ENCODE results near the gene RARS2.
"Not testable (repeated sequence)": the region's sequence is repeated elsewhere in the genome, so short reads cannot be mapped to it uniquely, and the experiment has no call there.

The RARS2 gene, protein sequence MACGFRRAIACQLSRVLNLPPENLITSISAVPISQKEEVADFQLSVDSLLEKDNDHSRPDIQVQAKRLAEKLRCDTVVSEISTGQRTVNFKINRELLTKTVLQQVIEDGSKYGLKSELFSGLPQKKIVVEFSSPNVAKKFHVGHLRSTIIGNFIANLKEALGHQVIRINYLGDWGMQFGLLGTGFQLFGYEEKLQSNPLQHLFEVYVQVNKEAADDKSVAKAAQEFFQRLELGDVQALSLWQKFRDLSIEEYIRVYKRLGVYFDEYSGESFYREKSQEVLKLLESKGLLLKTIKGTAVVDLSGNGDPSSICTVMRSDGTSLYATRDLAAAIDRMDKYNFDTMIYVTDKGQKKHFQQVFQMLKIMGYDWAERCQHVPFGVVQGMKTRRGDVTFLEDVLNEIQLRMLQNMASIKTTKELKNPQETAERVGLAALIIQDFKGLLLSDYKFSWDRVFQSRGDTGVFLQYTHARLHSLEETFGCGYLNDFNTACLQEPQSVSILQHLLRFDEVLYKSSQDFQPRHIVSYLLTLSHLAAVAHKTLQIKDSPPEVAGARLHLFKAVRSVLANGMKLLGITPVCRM

DNA sequence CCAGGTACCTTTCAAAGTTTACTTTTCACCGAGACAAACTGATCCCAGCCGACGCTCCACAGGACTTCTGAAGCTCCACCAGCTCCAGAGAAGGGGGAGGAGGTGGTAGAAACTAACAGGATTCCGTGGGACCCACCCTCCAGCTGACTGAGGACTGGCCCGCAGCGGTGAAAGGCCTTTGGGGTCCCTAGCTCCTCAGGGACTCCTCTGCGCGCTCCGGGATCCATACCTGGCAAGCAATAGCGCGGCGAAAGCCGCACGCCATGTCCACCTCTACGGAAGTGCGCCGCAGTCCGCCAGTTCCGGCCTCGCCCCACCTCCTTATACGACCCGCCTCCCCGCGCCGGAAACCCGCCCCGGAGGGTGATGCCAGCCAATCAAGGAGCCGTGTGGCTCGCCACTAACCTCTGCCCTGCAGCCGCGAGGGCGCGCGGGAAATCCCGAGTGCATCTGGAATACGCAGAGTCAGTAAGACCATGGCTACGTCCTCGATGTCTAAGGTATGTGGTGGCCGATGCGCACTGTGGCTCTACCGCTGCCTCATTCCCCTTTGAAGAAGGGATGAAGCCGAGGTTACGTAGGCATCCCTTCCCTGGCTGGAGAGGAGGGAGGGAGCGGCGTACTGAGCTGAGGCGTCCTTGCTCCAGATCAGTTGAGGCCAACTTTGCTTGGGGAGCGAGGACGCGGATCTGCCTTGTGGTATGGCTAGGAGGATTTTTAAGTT, at the start of gene RARS2, which contains the start of gene ORC3:
RARS2 (minus strand) TSS at position 295 of the 724 bp plus-strand sequence; CDS start at position 265, 30 bp downstream.
ORC3 (plus strand) TSS at position 443 of the 724 bp plus-strand sequence; CDS start at position 477, 34 bp downstream.
- peak; percentile 90 to 91 for DNase-seq (ENCODE audit: low read depth in 2 of 2)

DNA sequence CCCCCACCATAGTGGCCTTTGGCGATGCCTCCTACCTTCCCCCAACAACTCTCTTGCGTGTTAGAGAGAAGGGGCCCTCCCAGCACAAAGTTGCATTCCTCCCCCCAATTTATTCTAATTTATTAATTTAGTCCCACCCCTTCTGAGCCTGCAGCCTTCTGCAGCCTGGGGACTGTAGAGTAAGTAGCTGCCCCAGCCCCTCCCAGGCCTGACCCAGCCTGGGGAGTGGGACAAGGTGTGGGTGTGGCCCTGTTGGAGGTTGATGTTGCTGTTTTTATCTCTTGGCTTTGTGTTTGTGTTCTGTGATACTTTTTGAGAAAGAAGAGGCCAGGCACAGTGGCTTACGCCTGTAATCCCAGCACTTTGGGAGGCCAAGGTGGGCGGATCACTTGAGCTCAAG, 49.6 kb upstream of the RARS2 start:
- DNase-seq (ENCODE audit: low read depth in 2 of 2): no peak

DNA sequence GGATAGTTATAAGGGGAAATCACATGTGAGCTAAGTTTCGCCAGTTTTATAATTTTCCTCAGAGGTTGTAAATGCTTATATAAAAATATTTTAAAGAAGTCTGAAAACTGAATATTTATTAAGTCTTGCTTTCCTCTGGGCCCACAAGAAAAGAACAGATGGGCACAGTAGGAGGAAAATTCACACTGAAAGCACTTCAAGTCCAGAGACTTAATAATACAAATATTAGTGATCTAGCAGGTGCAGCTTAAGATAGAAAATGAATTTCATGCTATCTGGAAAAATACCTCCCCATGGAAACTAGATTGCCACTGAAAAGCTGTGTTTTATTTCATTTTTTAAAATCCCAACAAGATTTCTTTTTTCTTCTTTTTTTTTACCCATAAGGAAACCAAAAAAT, 47.3 kb upstream of the RARS2 start:
- no peak for DNase-seq (ENCODE audit: low read depth in 2 of 2)

DNA sequence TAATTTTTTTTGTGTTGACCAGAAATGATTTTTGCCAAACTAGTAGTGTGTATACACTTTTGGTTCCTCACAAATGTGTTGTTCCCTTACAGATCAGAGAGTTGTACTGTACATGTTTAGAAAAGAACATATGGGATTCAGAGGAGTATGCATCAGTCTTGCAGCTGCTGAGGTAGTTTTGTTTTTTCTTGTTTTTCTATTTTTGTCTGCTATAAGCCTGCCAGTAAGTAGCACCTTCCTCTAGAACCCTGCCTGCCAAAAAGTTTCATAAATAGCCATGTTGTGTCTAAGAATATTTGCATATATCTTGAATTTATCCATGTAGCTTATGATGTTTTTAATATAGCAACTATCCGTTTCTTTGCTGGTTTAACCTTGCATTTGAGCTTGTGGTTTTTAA, 46.5 kb upstream of the RARS2 start:
- no peak for DNase-seq (ENCODE audit: low read depth in 2 of 2)

DNA sequence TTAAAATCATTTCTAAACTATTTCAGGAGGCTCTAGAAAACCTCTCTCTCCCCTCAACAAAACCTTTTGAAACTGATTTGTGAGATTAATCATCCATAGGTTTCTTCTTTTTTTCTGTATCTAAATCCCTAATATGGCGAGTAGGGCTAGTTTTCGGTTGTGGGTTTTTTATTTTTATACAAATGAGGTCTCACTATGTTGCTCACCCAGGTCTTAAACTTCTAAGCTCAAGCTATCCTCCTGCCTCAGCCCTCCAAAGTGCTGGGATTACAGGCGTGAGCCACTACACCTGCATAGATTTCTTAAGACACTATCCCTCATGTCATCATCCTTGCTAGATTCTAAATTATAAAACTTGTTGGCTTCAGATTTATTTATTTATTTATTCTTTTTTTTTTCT, 44.1 kb upstream of the RARS2 start:
- DNase-seq (ENCODE audit: low read depth in 2 of 2): no peak

DNA sequence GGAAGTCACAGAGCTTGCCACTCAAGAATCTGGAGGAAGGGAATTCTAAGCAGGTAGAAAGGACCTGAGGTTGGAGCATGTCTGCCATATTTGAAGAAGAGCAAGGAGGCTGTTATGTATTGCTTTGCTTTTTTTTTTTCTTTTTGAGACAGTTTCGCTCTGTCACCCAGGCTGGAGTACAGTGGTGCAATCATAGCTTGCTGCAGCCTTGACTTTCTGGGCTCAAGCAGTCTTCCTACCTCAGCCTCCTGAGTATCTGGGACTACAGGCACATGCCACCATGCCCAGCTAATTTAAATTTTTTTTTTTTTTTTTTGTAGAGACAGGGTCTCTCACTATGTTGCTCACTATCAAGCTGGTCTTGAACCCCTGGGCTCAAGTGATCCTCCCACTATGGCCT, 41.0 kb upstream of the RARS2 start:
- no peak for DNase-seq (ENCODE audit: low read depth in 2 of 2)

DNA sequence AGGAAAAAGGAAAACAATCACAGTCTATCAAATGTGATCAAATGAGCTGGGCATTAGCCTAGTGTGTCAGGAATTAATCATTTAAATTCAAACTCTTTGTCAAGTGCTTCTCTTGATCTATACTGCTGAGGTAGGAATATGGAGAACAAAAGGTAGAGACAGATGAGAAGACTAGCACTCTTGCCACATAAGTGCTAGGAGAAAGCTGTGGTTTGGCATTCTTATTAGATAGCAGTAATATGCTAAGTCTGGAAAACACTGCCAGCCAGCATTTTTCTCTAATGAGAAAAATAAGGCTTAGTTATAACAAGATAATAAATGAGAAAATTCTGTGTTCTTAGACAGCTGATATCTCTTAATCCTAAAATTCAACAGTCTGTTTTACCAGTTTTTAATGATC, 39.1 kb upstream of the RARS2 start:
- DNase-seq (ENCODE audit: low read depth in 2 of 2): no peak

DNA sequence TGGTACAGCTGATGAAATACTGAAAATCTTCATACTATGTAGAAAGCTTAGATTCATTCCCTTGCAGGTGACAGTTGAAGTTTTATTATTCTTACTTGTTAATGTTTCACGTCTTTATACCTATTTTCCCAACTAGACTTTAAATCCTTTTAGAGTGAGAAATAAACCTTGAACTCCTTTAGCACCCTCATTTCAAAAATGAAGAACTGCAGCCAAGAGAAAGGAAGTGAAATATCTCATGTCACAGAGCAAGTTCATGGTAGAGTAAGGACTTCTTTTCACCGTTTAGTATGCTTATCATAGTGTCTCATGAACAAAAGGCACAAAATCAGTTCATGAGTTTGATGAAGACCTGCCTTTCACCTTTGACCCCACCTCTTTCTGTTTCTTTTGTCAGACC, 38.6 kb upstream of the RARS2 start:
- DNase-seq (ENCODE audit: low read depth in 2 of 2): no peak

DNA sequence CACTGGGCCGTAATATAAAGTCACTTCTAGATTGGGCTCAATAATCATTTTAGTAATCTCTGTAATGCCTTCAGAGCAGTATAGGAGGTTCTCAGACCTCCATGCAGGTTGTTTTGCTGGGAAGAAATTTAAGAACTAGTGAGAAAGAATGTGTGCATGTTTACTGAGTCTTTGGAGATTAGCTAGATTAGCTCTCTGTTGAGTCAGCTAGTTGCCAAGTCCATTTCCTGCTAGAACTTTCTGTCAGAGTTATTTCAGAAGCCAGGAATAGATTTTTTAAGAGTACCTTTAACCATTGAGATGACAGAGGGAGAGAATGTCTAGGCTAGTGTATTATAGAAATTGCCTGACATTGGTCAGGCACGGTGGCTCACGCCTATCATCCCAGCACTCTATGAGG, 33.5 kb upstream of the RARS2 start:
- no peak for DNase-seq (ENCODE audit: low read depth in 2 of 2)

DNA sequence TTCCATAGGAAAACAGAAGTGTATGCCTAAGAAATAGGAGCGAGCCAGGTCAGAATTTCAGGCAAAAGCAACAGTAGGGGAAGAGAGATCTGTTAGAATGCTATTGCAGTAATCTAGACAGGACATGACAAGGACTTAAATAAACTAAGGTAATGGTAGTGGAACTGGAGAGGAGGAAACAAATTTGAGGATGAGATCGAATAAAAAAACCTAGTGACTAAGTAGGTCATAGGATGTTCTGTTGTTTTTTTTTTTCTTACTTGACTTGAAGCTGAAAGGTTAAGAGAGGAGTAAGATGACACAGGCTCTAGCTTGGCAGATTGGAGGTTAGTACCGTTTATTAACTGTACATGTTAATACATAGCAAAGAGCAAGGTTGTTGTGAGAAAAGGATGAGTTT, 28.7 kb upstream of the RARS2 start:
- no peak for DNase-seq (ENCODE audit: low read depth in 2 of 2)

DNA sequence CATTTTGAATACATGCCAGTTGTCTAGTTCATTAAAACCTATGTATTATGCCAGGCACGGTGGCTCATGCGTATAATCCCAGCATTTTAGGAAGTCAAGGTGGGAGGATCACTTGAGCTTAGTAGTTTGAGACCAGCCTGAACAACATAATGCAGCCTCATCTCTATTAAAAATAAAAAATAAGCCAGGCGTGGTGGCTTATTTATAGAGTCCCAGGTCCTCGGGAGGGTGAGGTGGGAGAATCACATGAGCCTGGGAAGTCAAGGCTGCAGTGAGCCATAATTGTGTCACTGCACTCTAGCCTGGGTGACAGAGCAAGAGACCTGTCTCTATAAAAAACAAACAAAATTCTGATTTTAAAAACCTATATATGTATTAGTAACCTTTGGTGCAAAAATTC, 27.6 kb upstream of the RARS2 start:
- no peak for DNase-seq (ENCODE audit: low read depth in 2 of 2)

DNA sequence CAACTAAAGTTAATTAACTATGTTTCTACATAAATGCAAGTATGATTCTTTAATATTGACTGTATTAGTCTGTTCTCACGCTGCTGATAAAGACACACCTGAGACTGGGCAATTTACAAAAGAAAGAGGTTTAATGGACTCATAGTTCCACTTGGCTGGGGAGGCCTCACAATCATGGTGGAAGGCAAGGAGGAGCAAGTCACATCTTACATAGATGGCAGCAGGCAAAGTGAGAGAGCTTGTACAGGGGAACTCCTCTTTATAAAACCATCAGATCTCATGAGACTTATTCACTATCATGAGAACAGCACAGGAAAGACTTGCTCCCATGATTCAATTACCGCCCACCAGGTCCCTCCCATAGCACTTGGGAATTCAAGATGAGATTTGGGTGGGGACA, 23.2 kb upstream of the RARS2 start:
- not testable (repeated sequence) for DNase-seq (ENCODE audit: low read depth in 2 of 2)

DNA sequence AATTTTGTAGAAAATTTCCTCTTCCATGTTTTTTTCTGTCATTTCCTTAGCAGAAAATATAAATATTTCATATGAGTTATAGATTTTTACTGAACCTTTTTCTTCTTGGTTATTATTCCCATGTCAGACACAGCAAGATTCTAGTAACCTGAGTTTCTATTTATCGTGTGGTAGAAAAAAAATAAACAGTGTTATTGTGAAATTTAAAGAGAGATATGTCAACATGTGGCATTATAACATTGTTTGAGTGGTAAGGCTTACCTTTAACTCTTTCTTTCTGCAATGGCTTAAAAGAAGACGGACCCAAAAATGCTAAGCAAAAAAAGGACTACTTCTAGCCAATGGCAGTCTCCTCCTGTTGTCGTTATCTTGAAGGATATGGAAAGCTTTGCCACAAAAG, 19.0 kb upstream of the RARS2 start:
- DNase-seq (ENCODE audit: low read depth in 2 of 2): no peak

DNA sequence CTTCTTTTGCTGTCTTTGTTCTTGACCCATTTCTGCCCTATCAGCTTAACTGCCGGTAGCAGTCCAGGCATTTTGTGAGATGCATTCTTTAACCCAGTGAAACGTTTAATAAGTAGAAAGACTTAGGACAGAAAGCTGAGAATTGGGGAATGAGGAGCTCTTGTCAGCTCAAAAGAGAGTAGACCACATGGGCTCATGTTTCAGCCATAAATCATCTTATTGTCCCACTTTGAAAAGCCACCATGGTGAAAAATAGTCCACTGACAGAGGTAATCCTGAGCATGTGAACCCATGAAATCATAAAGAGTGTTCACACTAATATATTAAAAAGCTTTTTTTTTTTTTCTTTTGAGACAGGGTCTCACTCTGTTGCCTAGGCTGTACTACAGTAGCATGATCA, 16.4 kb upstream of the RARS2 start:
- no peak for DNase-seq (ENCODE audit: low read depth in 2 of 2)

DNA sequence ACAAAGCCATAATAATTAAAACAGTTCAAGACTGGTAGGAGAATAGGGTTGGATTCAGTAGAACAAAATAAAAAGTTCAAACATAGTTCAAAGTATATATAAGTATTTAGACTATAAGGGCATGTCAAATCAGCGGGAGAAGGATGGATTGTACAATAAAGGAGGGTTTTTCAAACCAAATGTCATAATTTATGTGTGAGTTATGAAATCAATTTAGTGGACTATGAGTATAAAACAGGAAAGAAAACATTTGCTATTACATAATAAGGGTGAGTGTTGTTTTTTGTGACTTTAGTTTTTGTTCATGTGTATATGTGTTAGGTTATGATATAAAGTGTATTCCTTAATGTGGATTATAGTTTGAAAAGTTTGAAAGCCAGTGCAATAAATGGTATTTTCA, 10.8 kb upstream of the RARS2 start:
- no peak for DNase-seq (ENCODE audit: low read depth in 2 of 2)

DNA sequence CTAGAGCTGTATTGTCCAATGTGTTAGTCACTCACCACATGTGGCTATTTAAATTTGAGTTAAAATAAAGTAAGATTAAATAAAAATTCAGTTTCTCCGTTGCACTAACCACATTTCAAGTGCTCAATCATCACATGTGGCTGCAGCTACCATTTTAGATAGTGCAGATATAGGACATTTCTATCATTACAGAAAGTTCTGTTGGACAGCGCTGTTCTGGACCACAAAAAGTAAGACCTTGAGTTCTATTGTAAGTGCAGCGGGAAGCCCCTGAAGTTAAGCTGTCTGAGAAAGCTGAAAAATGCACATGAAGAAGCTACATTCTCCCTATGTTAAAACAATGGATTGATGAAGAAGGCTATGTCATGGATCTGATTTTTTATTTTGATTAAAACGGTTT, 1.2 kb upstream of the RARS2 start:
- no peak for DNase-seq (ENCODE audit: low read depth in 2 of 2)

DNA sequence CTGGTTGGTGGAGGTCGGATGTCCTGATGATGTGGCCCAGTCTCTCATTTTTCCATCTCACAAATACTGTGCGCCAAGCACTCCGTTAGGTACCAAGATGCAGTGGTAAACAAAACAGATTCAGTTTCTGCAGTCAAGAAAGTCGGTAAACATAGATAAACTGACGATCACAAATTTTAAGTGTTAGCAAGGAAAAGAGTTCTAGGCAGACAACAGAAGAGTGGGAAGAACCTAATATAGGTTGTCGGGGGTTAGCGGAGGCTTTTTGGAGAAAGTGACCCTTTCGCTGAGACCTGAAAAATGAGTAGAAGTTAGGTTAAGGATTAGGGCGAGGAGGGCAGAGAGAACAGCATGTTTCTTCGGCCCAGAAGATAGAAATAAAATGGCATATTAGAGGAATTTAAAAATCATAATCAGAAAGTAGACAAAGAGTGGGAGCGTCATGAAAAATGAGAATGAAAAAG, 662 bp upstream of the RARS2 start:
- DNase-seq (ENCODE audit: low read depth in 2 of 2): no peak

DNA sequence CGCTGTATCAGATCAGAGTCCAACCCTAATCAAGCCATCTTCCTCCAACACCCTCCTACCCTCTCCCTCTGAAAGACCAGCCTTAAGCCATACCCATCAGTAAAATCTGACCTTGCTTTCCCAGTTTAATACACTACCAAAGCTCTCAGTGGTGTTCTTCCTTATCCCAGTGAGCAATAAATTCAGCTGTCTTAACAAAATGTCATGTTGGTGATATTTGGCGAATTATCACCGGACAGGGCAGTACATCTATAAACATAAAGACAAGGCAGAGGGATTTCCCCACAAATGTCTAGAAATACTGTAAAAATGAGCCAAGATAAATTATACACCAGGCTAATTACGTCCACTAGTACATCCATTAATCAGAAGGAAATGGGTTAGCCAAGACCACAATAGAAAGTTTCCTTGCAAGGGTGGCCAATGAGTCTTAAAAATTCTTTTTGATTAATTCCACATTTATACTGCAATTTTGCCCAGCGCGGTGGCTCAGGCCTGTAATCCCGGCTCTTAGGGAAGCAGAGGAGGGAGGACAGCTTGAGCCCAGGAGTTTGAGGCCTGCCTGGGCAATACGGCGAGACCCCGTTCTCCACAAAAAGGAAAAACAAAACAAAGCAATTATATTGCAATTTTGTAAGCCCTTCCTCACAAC, 905 bp downstream of the RARS2 start:
- no peak for DNase-seq (ENCODE audit: low read depth in 2 of 2)

DNA sequence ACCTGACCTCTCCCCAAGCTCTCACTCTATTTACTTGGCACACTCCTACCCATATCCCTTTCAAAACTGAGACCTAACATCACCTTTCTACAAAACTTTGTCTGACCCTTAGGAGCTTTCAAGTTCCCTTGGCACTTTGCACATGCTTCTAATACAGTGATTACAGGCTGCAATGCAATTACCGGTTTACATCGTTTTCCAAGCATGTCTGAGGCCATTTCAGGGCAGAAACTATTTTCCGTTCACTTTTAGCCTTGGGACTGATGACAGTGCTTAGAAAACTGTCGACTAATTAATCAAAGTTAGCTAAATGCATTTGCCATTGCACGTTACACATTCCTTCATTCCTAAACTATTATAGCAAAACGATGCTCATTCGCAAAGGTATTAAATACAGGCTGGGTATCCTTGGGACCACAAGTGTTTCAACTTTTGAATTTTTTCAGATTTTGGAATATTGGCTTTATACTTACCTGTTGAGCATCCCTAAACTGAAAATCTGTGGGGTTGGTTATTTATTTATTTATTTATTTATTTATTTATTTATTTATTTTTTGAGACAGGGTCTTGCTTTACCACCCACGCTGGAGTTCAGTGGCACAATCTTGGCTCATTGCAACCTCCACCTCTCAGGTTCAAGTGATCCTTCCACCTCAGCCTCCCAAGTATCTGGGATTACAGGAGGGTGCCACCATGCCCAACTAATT, 3.3 kb downstream of the RARS2 start:
- no peak for DNase-seq (ENCODE audit: low read depth in 2 of 2)

DNA sequence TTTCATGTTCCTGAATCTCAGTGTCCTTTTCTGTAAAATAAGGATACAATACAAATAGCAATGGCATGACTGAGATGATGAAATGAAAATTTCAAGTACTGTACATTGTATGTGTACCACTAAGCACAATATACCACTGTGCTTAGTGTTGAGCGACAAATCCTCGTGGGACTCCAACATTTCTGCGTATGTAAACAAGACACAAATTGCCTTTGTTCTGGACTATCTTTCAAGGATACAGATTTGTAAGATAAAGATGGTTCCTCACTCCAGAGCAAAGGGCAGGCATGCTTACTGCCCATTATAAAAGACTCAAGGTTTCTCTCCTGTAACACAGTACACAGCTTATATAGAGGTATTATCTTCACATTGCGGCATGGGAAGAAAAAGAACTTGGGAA, 6.0 kb downstream of the RARS2 start:
- DNase-seq (ENCODE audit: low read depth in 2 of 2): no peak

DNA sequence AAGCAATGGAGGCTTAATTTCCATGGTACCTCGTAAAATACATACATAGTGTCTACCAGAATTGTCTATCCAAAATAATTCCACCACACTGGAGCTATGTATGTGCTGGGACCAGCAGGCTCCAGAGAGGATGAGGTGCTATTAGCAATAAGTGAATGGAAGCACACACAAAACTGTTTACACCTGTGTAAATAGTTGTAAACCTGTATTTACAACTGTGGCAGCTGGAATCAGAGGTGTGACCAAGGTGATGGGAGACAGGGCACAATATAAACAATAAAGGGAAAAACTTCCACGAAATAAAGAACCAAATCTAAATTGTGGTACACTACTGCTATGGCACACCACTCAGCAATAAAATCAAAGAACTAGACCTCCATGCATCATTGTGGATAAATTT, 14.4 kb downstream of the RARS2 start:
- no peak for DNase-seq (ENCODE audit: low read depth in 2 of 2)

All from stimulated activated CD8-positive, alpha-beta memory T cell treated with anti-CD3 and anti-CD28 coated beads, Interleukin-7, amount 100 ng/mL, for 1 hour (primary cell).